Smooth muscle cell of the brain vasculature (primary cell): ENCODE measurements around the gene SHROOM2.
"Not testable (repeated sequence)": the region's sequence is repeated elsewhere in the genome, so short reads cannot be mapped to it uniquely, and the experiment has no call there.

ENCODE experiments used
- DNase-seq: peaks from one replicate; pipeline ENCODE4 v3.0.0-alpha.2; 2012; ENCODE audit warnings: low read depth, low spot score

Gene SHROOM2

DNA sequence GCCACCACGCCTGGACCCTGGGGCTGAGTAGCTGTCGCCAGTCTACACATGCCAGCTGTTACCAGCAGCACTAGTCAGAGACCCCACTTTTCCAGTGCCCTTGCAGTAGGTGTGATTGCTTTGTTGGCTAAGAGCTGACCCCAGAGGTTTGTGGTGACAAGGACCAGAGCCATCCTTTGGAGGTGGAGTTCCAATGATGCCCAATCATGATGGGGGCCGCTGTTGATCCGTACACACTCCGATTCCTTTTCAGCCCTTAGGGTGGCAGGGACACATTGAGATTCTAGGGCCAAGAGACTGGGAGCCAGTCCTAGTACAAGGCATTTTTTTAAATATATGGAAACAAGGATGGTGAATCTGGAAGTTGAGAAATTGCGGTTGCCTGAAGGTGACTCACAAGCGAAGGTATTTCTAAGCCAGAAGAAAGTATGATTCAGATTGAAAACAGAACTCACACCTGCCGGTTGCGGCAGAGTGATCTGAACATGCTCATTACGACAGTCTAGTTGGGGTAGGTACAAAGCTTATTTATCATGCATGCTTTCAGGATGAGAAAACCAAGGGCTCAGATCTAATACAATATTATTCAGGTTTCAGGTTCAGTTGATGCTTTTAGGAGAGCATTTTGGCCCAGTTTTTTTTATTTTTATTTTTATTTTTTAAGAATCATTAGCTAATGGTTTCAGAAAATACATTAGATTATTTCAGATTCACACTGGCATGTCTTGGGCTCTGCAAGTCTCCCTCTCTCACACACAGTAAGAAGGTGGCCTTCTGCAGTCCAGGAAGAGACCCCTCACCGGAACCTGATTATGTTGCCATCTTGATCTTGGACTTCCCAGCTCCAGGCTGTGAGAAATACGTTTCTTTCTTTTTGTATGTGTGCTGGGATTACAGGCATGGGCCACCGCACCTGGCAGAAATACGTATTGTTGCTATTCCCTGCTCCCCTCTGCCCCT, 43.4 kb downstream of the SHROOM2 start:
- DNase-seq: no peak

DNA sequence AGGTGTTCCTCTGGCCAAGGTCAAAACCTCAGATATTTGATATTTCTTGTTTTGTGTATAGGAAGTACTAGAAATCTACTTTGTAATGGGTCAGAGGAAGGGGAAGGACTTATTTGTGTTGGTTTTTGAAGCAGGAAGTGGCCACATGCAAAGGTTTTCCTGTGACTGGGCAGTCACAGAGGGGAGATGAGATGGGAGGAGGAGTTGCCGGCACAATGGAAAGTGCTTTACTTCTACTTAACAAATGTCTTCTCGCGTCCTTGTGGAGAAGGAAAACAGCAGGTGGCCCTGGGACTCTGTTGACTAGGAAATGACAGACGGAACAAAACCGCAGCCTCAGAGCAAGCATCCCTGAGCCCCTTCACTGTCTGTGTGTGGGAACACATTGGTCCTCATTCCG, 46.6 kb downstream of the SHROOM2 start:
- DNase-seq: no peak

DNA sequence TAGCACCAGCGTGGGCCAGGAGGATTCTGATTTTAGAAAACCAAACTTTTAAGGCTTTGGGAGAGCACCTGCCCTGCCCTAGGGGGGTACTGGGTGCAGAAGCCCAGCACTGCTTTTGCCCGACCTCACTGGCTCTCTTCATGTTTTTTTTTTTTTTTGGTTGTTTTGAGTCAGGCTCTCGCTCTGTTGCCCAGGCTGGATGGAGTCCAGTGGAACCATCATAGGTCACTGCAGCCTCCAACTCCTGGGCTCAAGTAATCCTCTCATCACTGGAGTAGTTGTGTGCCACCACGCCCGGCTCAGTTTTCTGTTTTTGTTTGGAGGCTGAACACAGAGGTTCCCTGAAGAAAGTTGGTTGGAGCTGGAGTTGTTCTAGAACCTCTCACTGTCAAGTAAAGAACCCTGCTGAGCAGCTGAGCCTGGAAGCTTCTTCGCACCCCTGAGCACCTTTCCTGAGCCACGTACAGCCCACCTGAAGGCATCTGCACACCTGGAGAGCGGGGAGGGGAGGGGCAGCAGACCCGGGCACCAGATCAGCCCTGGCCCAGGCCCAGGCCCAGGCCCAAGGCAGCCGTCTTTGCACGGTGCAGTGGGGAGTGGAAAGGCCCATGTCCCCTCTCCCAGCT, 49.5 kb downstream of the SHROOM2 start:
- no peak for DNase-seq

DNA sequence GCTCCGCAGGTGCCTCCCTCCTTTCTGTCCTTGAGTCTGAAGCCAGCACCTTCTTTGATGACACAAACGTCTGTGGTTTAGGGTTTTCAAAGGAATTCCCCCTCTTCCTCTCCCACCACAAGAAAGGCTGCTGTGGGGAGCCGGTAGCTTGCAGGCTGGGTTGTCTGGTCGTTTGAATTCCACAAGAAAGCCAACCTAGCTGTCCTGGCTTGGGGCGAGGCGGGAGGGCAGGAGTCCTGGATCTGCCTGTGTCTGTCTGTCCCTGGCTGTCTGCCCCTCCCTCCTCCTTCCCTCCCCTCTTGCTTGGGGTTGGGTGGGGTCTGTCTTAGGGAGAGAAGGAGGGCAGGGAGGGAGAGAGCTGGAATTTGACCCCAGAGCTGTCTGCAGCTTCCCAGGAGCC, 56.3 kb downstream of the SHROOM2 start:
- DNase-seq: no peak

DNA sequence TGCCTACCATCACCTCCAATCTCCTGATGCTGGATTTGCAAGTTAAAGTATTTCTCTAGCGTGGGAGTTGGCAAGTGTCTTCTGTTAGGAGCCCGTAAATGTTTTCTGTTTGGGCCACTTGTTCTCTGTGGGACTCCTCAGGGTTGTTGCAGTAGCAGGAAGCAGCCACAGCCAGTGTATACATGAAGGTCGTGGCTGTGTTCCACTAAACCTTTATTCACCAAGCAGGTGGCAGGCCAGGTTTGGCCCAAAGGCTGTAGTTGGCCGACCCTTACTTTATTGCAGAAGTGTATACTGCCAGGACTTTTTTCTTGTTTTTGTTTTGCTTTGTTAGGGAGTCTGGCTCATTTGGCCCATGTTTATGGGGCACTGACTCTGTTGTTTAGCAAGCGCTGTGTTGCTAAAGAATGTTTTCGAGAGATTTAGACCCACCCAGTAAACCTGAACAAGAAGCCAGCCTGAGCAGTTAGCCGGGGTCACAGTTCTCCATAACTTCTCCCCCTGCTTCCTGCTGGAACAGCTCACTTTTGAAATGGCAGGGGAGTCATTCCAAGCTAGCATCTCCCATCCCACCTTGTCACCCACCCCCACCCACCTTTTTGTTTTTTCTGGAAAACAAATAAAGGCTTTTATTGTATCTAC, 58.8 kb downstream of the SHROOM2 start:
- no peak for DNase-seq

DNA sequence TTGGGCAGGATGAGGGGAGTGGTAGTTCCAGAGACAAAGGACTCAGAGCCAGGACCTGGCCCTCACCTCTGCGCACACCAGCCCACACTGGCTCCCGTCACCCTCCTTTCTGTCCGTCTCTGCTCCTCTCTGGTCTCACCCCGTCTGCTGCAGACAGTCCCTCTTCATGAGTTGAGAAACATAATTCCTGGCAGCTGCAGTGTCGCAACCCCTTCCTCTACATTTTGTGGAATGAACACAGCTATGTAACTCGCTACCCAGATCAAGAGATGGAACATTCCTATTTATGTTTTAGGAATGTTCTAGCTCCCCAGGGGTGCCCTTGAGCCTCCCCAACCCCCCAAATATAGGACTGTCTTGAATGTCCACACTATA, 59.3 kb downstream of the SHROOM2 start:
- no peak for DNase-seq

DNA sequence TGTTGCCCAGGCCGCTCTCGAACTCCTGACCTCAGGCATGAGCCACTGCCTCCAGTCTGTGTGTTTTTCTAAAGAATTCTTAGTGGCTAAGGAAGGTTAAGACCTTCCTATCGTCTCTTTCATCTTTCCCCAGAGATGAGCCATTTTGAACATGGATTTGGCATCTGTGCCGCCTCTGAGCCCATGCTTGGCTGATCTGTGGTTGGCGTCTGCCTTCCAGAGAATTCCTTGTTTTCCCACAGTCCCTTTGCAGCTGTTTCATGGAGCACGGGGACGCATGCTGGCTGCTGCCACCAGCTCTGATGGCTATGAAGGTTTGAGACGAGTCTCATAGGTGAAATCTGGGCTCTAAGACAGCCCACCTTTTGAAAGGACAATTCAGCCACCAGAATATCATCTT, 60.4 kb downstream of the SHROOM2 start:
- no peak for DNase-seq

DNA sequence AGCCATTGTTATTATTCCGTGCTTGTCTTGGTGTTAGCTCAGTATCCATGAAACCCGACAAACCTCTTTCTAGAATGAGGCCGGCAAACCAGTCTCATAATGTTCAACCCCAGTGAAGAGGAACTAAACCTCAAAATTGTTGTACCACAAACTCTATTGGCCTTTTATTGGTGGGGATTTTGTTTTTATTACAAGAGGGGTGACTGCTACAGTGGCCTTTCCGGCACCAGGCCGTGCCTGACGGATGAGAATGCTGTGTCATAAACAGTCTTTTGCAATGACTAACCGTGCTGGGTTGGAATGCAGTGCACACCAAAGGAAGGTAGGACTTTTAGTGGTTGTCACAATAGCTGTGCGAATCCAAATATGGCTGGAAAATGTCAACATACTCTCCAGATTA, 60.8 kb downstream of the SHROOM2 start:
- no peak for DNase-seq

DNA sequence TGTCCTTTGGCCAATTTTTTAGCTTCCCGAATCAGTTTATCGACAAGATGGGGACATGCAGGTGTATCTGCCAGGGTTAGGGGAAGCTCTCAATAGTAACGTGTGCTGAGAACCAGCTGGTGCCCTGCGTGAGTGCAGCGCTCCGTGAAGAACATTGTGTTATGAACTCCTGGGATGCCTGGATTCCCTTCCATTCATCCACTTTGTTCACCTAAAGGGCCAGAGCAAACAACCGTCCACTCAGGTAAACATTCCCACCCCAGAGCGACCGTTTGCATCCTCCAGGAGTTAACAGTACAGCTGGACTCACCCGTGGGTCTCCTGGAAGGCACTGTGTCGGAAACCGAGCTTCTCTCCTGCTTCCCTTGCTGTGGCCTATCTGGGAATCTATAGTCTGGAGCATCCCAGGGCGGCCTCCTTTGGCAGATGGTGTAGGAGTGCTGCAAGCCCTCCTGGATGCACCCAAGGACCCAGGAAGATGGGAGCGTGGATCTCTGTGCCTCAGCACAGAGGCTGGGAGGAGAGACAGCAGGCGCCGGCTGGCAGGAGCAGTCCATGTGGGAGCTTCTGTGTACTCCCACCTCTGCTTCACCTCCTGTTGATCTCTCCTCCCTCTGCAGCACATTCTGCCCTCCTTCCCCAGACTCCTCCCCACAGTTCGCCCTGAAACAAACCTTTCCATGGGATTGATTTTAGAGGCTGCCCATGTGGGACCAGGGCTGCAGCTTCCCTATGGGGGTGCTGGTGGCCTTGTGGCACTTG, 62.7 kb downstream of the SHROOM2 start:
- DNase-seq: no peak

DNA sequence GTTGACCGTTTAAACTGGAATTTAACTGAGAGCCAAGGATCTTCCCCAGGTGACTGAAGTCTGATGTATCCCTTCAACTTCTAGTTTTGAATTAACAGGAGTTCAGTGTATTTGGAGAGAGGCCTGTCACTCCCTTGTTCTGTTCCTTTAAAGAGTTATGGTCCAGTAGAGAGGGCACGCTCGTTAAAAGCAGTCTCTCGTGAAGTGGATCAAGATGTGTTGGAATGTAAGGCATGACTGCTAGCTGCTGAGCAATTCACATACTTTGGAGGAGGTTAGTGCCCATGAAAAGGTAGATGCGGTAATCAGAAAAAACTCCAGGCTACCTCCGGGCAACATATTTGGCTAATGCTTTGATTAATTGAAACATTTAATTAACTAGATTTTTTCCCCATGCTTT, 65.7 kb downstream of the SHROOM2 start:
- no peak for DNase-seq

DNA sequence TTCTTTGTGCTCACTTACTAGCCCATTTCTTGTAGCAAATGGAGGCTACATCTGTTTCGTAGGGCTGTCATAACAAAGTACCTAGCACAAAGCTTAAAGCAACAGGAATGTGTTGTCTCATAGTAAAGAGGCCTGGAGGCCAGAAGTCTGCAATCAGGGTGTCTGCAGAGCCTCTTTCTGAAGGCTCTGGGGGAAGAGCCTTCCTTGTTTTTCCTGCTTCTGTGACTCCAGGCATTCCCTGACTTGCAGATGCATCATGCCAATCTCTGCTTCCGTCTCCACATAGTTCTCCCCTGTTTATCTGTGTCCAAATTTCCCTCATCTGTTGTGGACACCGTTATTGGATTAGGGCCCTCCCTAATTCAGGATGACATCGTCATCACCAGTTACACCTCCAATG, 67.1 kb downstream of the SHROOM2 start:
- DNase-seq: no peak

DNA sequence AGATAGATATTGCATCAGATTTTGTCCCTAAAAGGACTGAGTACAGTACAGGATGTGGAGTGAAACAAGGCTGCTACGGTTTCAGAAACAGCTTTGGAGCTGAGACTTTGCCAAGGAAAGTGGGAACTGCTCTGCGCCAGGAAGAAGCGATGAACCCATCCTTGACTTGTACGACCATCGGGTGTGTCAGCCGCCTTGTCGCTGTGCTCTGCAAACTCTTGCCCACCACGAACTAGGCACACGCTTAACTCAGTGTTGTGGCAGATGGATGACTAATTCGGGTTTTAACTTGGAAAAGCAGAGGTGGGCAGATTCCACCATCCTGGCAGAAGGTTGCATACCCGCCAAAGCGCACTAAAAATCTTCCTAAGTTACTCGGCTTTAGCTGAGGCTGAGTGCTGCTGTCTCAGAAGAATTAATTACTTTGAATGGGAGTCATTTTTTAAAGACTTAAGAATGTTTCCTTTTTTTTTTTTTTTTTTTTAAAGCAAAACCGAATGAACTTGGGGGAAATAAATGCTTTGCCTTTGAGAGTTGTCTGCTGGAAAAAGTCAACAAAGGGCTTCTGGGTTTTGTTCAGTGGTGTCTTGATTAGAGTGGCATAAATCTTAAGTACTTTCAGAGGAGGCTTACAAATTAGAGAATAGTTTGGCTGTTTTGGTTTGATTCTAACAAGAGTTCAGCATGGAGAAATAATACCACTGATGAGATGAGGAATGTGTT, 69.5 kb downstream of the SHROOM2 start:
- no peak for DNase-seq

DNA sequence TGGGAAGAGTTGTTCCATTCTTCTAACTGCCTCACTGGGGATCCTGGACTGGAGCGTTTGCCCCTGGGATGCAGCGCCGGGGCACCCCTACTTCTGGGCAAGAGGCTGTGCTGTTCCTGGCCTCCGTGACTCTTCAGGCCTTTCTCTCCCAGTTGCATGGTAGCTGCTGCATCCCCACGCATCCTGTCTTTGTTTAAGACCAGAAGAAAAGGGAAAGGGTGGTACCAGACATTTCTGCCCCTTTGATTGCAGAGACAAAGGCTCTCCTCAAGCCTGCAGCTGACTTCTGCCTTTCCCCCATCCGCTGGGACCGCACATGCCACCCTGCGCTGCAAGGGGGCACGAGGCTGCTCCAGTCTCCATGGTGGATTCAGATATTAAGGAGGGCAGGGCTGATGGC, 70.4 kb downstream of the SHROOM2 start:
- no peak for DNase-seq

DNA sequence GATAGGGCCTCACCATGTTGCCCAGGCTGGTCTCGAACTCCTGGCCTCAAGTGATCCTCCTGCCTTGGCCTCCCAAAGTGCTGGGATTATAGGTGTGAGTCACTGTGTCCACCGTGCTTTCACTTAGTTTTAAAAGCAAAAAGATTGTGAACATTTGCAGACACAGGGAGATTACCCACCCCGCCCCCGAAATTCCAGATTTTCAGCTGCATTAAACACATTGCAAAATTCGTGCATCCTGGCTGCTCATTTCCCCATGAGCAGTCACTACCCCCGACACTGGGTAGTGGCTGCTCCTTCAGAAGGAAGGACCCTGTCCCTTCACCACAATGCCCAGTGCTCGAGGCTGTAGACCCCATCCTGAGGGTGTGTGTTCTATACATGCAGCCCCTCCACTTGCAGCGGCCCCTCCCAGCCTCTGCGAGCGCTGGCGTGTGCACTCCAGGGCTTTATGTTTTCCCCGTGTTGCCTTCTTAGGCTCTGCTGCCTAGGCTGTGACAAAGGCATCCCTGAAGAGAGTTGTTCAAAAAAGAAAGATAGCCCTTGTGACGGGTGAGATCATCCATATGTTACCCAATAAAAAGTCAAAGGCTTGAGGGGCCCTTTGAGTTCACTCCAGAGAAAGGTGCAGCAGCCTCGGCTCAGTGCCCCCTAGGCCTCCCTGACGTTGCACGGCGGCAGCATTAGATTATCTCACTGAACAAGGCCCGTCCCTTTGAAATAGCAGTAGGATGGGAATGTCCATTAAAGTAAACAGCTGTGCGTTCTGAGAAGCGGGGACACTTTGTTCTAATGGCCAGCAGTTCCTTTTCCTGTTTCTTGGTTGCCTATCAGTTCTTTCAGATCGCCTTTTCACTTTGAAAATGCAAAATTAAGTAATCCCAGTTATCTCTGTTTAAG, 71.6 kb downstream of the SHROOM2 start:
- DNase-seq: no peak

DNA sequence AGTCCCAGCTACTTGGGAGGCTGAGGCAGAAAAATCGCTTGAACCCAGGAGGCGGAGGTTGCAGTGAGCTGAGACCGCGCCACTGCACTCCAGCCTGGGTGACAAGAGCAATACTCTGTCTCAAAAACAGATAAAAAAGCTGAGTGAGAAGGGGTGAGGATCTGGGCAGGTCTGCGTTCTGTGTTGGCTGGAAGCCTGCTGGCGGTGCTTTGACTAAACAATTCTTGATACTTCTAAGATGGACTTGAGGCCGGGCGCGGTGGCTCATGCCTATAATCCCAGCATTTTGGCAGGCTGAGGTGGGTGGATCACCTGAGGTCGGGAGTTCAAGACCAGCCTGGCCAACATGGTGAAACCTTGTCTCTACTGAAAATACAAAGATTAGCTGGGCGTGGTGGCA, 72.5 kb downstream of the SHROOM2 start:
- not testable (repeated sequence) for DNase-seq

DNA sequence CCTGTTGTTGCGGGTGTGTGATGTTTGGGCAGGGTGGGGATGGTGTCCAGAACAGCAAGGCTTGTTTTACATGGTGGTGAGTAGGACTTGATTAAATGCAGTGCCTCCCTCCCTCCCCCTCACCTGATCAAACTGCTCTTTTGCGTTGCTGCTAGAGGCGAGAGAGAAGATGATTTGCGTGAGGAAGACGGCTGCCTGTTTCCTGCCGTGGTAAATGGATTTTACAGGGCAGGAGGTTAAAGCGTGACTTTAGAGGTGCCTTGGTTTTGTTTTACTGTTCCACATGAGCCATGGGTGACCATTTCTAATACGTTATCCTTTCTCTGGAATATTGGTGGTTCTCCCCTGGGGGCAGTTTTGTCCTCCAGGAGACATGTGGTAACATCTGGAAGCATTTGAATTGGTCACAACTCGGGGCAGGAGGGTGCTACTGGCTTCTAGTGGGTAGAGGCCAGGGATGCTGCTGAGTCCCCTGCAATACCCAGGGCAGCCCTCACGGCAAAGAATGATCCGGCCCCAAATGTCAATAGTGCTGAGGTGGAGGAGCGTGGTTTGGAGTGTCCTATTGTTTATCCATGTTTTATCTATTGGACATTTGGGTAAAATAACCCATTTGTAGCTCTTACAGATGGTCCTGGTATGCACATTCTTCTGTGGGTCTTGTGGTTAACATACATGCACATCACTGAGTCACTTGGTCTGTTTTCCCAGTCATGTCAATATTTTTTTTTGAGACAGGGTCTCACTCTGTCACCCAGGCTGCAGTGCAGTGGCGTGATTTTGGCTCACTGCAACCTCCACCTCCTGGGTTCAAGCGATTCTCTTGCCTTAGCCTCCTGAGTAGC, 73.7 kb downstream of the SHROOM2 start:
- DNase-seq: no peak

DNA sequence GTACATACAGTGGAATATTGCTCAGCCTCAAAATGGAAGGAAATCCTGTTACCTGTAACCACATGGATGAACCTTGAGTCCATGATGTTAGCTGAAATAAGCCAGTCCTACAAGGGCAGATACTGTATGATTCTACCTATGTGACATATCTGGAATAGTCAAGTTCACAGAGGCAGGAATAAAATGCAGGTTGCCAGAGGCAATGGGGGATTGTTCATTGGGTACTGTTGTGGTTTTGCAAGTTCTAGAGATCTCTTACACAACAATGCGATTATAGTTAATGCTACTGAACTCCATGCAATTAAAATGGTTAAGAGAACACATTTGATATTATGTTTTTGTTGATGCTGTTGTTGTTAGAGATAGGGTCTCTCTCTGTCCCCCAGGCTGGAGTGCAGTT, 74.6 kb downstream of the SHROOM2 start:
- DNase-seq: no peak

DNA sequence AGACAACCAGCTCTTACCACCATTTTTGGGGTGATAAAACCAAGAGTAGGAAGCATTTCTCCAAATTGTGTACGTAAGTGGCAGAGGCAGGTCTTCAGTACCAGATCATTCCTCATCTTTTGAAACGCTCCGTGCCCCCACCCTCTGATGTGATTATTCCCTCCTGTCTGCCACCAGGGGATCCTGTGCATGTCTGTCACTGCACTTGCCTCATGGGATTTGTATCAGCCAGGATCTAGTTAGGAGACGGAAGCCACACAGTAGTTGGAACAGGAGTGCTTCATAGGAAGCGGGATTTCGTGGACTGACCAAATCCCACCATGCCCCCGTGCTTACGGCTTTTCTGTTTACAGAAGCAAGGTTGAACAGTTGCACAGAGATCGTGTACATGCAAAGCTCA, 75.5 kb downstream of the SHROOM2 start:
- no peak for DNase-seq

DNA sequence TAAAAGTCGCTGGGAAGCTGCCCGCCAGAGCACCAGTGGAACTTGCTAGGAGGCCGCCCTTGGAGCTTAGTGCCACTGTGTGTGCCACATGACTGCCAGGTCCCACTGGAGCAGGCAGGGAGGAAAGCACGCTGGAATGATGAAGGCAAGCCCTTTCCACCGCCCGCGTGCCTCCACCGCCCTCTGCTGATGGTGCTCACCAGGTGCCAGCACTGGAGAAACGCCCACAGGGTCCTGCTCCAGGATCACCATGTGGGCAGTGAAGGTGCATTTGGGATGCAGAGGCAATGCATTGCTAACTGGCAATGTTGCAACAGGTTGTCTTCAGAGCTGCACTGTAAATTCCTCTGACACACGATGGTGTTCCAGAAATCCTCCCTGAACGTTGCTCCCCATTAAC, 76.3 kb downstream of the SHROOM2 start:
- DNase-seq: no peak
